Bronchial epithelial cell (primary cell): ENCODE results near the gene PRPH2. TPM values are rescaled to one million over a fixed set of nuclear protein-coding genes. Genes with fewer than 3 reads are reported as not detected.

Experiments
- DNase-seq: peaks from one replicate; pipeline ENCODE4 v3.0.0-alpha.2; 2010; ENCODE audit warnings: low read depth
- FAIRE-seq: peaks from 2 replicates; lab custom pipeline; 2011; peaks lifted over from hg19 to GRCh38; lab: Jason Lieb, UNC
- H3K27me3 ChIP-seq: 2 replicates; pipeline ENCODE4 v1.5.1; 2011; ENCODE audit warnings: low read length; ENCODE audit not compliant: control insufficient read depth, insufficient read depth
- H3K36me3 ChIP-seq: 2 replicates; pipeline ENCODE4 v1.5.1; 2011; ENCODE audit warnings: low read length; ENCODE audit not compliant: control insufficient read depth, insufficient read depth
- H3K4me3 ChIP-seq: 2 replicates; pipeline ENCODE4 v1.5.1; 2011; ENCODE audit warnings: mild to moderate bottlenecking, low read depth, low read length, control low read depth
- total RNA-seq: library from RNA; depleted of rRNA; stranded (reverse); fragments of >200 nt; gene quantifications from 2 replicates; pipeline ENCODE4 v1.2.1, GENCODE V29; 2014
- TF ChIP-seq, protein P1 (sequence below): IDR thresholded peaks from 2 replicates; pipeline ENCODE4 v1.5.1; 2011; ENCODE audit warnings: mild to moderate bottlenecking, moderate library complexity, low read length, control low read depth, inconsistent platforms; ENCODE audit not compliant: insufficient read depth, severe bottlenecking

Gene PRPH2
- total RNA-seq, 1 donor from 2014 or later, result not detected

DNA sequence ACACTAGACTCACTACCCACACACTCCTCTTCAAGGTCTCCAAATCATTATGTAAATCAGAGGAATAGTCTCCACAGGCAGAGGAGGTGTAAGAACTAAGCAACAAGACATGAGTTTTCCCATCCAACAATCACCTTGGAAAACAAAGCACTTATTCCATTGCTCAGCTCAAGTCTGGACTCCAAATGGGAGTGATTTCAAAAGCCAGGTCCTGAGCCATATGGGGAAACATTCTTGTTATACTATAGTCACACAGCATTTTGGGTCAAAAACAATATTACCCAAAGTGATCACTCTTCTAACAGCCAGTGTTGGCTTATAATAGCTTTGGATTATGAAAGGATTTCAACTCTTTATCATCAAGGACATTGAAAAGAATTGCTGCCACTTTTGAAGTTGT lies 3.6 kb upstream of the PRPH2 start:
- no peak overlapping the region for H3K4me3 ChIP-seq
- FAIRE-seq (no peak), DNase-seq (no peak)
- TF ChIP-seq, protein P1, sequence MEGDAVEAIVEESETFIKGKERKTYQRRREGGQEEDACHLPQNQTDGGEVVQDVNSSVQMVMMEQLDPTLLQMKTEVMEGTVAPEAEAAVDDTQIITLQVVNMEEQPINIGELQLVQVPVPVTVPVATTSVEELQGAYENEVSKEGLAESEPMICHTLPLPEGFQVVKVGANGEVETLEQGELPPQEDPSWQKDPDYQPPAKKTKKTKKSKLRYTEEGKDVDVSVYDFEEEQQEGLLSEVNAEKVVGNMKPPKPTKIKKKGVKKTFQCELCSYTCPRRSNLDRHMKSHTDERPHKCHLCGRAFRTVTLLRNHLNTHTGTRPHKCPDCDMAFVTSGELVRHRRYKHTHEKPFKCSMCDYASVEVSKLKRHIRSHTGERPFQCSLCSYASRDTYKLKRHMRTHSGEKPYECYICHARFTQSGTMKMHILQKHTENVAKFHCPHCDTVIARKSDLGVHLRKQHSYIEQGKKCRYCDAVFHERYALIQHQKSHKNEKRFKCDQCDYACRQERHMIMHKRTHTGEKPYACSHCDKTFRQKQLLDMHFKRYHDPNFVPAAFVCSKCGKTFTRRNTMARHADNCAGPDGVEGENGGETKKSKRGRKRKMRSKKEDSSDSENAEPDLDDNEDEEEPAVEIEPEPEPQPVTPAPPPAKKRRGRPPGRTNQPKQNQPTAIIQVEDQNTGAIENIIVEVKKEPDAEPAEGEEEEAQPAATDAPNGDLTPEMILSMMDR, result no peak
- no peaks in the 10 kb centered on the region for H3K36me3 ChIP-seq
- H3K27me3 ChIP-seq, result no peaks in the 10 kb centered on the region

DNA sequence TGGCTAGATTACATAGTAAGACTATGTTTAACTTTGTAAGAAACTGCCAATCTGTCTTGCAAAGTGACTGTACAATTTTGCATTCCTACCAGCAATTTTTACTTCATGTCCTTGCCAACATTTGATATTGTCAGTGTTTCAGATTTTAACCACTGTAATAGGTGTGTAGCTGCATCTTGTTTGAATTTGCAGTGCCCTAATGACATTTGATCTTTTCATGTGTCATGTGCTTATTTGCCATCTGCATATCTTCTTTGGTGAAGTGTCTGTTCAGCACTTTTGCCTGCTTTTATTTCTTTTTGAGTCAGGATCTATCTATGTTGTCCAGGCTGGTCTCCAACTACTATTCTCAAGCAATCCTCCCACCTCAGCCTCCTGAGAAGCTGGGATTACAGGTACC lies 2.4 kb upstream of the PRPH2 start:
- no peaks in the 10 kb centered on the region for H3K36me3 ChIP-seq
- H3K27me3 ChIP-seq, result no peaks in the 10 kb centered on the region
- no peak overlapping the region for H3K4me3 ChIP-seq
- no peak for DNase-seq
- TF ChIP-seq, protein P1, result no peak
- no peak for FAIRE-seq

DNA sequence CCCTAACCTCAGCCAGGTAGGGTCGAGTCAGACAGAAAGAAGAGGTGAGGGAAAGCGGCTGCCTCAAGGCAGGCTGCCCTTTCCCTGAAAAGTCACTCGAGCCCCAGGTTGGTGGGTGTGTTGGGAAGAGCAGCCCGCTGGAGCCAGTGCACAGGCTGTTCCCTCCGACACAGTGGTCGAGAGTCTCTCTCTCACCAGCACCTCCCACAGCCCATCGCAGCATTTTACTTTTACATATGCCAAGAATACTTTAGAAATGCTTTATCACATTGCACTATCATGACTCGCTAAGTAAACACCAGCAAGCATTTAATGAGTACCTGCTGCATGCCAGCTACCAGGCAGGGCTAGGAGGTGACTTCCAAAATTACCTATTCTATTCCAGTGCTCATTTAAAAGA lies 1.7 kb downstream of the PRPH2 start:
- DNase-seq, result peak; percentile 74
- Histone ChIP-seq H3K4me3 (no peak overlapping the region), H3K36me3 (no peaks in the 10 kb centered on the region), H3K27me3 (no peaks in the 10 kb centered on the region)
- TF ChIP-seq, protein P1, result no peak
- no peak for FAIRE-seq

DNA sequence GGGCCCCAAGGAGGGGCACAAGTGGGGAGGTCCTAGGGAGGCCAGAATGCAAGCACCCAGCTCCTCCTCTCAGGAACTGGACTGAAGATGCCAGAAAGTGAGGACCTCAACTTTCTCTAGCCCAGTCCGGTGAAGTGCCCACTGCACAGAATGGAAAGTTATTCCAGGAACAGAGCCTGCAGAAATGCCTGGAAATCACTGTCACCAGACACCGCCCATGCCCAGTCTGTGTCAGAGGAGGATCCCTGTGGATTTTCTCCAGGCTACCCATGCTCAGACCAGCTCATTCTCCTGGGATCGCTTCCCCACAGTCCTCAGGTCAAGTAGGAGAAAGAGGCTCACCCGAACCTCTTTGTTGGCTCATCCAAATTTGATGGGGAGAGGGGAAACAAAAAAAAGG lies 6.5 kb downstream of the PRPH2 start:
- TF ChIP-seq, protein P1, result no peak
- Histone ChIP-seq H3K36me3 (no peaks in the 10 kb centered on the region), H3K27me3 (no peaks in the 10 kb centered on the region), H3K4me3 (no peak overlapping the region)
- DNase-seq (no peak), FAIRE-seq (no peak)

DNA sequence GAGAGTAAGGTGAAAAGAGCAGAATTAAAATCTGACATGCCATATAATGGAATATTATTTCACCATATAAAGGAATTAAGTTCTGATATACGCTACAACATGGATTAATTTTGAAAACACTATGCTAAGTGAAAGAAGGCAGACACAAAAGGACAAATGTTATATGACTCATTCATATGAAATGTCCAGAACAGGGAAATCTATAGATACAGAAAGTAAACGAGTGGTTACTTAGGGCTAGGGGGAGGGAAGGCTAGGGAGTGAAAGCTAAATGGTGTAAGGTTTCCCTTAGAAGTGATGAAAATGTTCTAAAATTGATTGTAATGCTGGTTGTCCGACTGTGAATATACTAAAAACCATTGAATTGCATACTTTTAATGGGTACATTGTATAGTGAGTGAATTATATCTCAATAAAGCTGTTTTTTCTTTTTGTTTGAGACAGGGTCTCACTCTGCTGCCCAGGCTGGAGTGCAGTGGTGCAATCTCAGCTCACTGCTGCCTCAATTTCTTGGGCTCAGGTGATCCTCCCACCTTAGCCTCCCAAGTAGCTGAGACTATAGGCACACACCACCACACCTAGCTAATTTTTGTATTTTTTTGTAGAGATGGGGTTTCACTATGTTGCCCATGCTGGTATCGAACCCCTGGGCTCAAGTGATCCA lies 8.2 kb downstream of the PRPH2 start:
- Histone ChIP-seq H3K27me3 (no peaks in the 10 kb centered on the region), H3K36me3 (no peaks in the 10 kb centered on the region), H3K4me3 (no peak overlapping the region)
- FAIRE-seq (no peak), DNase-seq (peak; percentile 54)
- TF ChIP-seq, protein P1, result no peak

DNA sequence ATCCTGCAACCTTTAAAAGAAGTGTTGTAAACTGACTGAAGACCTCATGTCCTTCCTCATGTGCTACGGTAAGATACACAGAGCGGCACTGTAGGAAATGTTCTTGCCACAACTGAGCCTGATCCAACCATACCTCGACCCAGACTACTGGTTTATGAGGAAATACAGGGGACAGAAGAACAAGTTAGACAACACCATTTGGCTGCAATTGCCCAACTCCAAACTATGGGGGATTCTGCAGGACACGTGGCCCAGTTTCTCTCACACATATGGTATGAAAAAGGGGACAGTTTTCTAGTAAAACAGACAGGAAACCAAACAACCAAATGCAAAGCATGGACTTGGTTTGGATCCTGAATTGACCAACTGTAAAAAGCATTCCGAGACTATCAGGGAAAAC lies 10.5 kb downstream of the PRPH2 start:
- FAIRE-seq (no peak), DNase-seq (no peak)
- H3K4me3 ChIP-seq, result no peak overlapping the region
- no peaks in the 10 kb centered on the region for H3K27me3 ChIP-seq
- TF ChIP-seq, protein P1, result no peak
- H3K36me3 ChIP-seq, result no peaks in the 10 kb centered on the region
